ENCODE measurements around the gene SORT1. TPM values are rescaled to one million over a fixed set of nuclear protein-coding genes. Genes with fewer than 3 reads are reported as not detected.

The SORT1 gene
- total RNA-seq, 1 experiment from 2014 or later, result 47.9 TPM

DNA sequence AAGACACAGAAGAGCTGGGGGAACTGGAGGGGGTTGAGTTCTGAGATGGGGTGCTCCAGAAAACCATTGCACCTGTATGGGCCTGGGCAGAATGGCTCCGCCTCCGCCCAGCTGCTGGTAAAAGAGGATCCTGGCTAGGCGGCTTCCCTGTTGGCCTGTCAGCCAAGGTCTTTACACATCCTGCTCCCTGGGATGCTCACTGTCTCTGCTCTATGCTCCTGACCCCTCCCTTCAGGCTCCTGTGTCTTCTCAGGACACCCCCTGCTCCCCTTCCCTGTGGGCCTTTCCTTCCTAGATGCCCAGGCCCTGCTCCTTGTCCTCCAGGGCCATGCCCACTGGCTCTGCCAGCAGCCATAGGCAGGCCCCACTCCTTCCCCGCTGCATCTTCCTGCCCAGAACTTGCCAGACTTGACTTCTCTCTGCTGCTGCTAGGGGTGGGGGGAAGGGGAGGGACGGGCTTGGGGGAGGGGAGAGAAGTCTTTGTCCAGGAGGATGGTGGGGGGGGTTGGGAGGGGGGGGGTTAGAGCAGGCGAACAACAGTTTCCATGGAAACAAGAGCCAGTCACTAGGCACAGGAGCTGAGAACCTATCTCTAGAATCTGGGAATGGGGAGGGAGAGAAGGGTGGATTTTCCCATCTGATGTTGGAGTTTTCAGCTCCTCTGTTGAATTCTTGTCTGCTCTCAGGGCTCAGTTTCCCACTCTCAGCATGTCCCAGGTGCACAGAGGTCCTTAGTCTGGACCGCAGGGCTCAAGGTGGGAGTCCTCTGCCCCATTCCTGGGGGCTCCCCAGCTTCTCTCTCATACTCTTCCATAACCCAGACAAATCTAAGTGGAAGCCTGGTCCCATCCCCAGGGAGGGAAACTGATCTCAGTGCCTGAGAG, 137.8 kb downstream of the SORT1 start:
- Mint-ChIP-seq H3K27me3 (ENCODE audit: low read depth) (no peaks in the 10 kb centered on the region; the same call in 1 of the 2 replicates), H3K4me3 (peak overlapping the region in 1 of 2 experiments; percentile 53; a peak in 2 of 5 replicates), H3K4me1 (peaks cover 33 to 51% of the 10 kb centered on the region in 2 experiments), H3K27ac (peak overlapping the region; percentile 74 to 98 (median 93); a peak in 6 of 7 replicates), H3K9me3 (no peaks in the 10 kb centered on the region), H3K36me3 (ENCODE audit: insufficient read depth in 1 of 3, low read depth in 3 of 3) (peaks cover 5 to 27% (median 18%) of the 10 kb centered on the region in 3 experiments; a peak in 5 of 7 replicates)
- DNase-seq, result no peak
- H4K8ac ChIP-seq (replicated peaks; ENCODE audit: insufficient read length, low read depth, low read length), result no peak overlapping the region
- H4K20me1 ChIP-seq (ENCODE audit: control insufficient read depth, insufficient read depth, insufficient read length), result no peaks in the 10 kb centered on the region
- no peak overlapping the region for H4K5ac ChIP-seq (ENCODE audit: insufficient read length, low read depth, low read length)
- H2BK120ac ChIP-seq (ENCODE audit: low read depth, low read length, poor library complexity, severe bottlenecking), result no peak overlapping the region
- H3K23ac ChIP-seq (ENCODE audit: insufficient read length, low read depth, low read length), result no peak overlapping the region
- H2BK12ac ChIP-seq (ENCODE audit: insufficient read length, low read depth, low read length), result no peak overlapping the region
- H3T11ph ChIP-seq (ENCODE audit: low read length), result no peak overlapping the region
- no peak overlapping the region for H3K9ac ChIP-seq (ENCODE audit: extremely low read depth, insufficient read length, low read length)
- no peak overlapping the region for H2AFZ ChIP-seq (ENCODE audit: low read length)
- TF ChIP-seq, protein P1, sequence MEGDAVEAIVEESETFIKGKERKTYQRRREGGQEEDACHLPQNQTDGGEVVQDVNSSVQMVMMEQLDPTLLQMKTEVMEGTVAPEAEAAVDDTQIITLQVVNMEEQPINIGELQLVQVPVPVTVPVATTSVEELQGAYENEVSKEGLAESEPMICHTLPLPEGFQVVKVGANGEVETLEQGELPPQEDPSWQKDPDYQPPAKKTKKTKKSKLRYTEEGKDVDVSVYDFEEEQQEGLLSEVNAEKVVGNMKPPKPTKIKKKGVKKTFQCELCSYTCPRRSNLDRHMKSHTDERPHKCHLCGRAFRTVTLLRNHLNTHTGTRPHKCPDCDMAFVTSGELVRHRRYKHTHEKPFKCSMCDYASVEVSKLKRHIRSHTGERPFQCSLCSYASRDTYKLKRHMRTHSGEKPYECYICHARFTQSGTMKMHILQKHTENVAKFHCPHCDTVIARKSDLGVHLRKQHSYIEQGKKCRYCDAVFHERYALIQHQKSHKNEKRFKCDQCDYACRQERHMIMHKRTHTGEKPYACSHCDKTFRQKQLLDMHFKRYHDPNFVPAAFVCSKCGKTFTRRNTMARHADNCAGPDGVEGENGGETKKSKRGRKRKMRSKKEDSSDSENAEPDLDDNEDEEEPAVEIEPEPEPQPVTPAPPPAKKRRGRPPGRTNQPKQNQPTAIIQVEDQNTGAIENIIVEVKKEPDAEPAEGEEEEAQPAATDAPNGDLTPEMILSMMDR (conservative IDR thresholded peaks at IDR 0.05), result no peak
- H3K79me1 ChIP-seq (ENCODE audit: insufficient read depth, low read depth, low read length, poor library complexity, severe bottlenecking), result no peaks in the 10 kb centered on the region
- no peak overlapping the region for H3K27ac ChIP-seq (ENCODE audit: insufficient read length, low read depth, low read length)
- H2BK15ac ChIP-seq (ENCODE audit: low read depth, low read length), result no peak overlapping the region
- H3K27me3 ChIP-seq (ENCODE audit: insufficient read depth, low read length), result no peaks in the 10 kb centered on the region
- no peaks in the 10 kb centered on the region; the same call in 1 of the 2 replicates for H3K4me1 ChIP-seq (ENCODE audit: insufficient read depth, low read length)
- no peaks in the 10 kb centered on the region for H3K79me2 ChIP-seq (ENCODE audit: insufficient read depth, low read length)
- no peak overlapping the region for H2BK20ac ChIP-seq (ENCODE audit: low read depth, low read length, poor library complexity, severe bottlenecking)
- WGBS (ENCODE audit: extremely low coverage, insufficient read length, low lambda C conversion rate), result no CpG with 5 or more reads among the region's 7 CpGs
- H3K4ac ChIP-seq (ENCODE audit: low read depth, low read length), result no peak overlapping the region
- H2AK5ac ChIP-seq (ENCODE audit: insufficient read length, low read length), result no peak overlapping the region
- H4K91ac ChIP-seq (ENCODE audit: insufficient read length, low read depth, low read length), result no peak overlapping the region
- no peak overlapping the region for H3K18ac ChIP-seq (ENCODE audit: insufficient read length, low read depth, low read length)
- H3K56ac ChIP-seq (ENCODE audit: insufficient read length, low read depth, low read length), result no peak overlapping the region
- H3K14ac ChIP-seq (ENCODE audit: insufficient read depth, low read length), result no peak overlapping the region
- H2BK5ac ChIP-seq (ENCODE audit: insufficient read length, low read length), result no peak overlapping the region
- no peak overlapping the region for H3K4me2 ChIP-seq (ENCODE audit: insufficient read depth, insufficient read length, low read length)
- no peaks in the 10 kb centered on the region for H3K23me2 ChIP-seq (ENCODE audit: insufficient read length, low read depth, low read length, poor library complexity, severe bottlenecking)
- no peaks in the 10 kb centered on the region for H3K9me3 ChIP-seq (ENCODE audit: control insufficient read depth, low read depth, low read length)

Other genes with a start within 250 kb of the SORT1 start
- gene SARS1, start 184.0 kb downstream of the SORT1 start, total RNA-seq (2021), result 139 and 144 TPM in 2 replicates
- 26.7 and 29.2 TPM in 2 replicates for gene CELSR2, start 148.4 kb downstream of the SORT1 start, total RNA-seq (2021)
- 60.3 and 63.0 TPM in 2 replicates for gene PSRC1, start 114.8 kb downstream of the SORT1 start, total RNA-seq (2021)
- gene MYBPHL, start 90.9 kb downstream of the SORT1 start, total RNA-seq (2021), result 0.59 and 1.1 TPM in 2 replicates
- gene PSMA5, start 28.5 kb upstream of the SORT1 start, total RNA-seq (2021), result 133 and 136 TPM in 2 replicates
- 2.5 and 2.6 TPM in 2 replicates for gene SYPL2, start 68.6 kb upstream of the SORT1 start, total RNA-seq (2021)
- gene ATXN7L2, start 86.0 kb upstream of the SORT1 start, total RNA-seq (2021), result 17.3 TPM in 2 replicates
- gene CYB561D1, start 96.2 kb upstream of the SORT1 start, total RNA-seq (2021), result 6.5 and 6.7 TPM in 2 replicates
- gene AMIGO1, start 111.8 kb upstream of the SORT1 start, total RNA-seq (2021), result 3.6 and 4.1 TPM in 2 replicates
- gene GPR61, start 142.0 kb upstream of the SORT1 start, total RNA-seq (2021), result 0.24 and 0.48 TPM in 2 replicates
- gene GNAI3, start 150.7 kb upstream of the SORT1 start, total RNA-seq (2021), result 9.8 and 9.9 TPM in 2 replicates
- 0.20 TPM in 1 of 2 replicates, not detected in the other for gene GNAT2, start 221.7 kb upstream of the SORT1 start, total RNA-seq (2021)
- gene AMPD2, start 221.9 kb upstream of the SORT1 start, total RNA-seq (2021), result 63.0 and 65.1 TPM in 2 replicates